HG03095 (cell line): ENCODE measurements around the gene GPR31.
"Not testable (repeated sequence)": the region's sequence is repeated elsewhere in the genome, so short reads cannot be mapped to it uniquely, and the experiment has no call there.

ENCODE experiments used
- ATAC-seq: cut with Tn5 transposase; IDR thresholded peaks from one replicate; pipeline ENCODE4 v1.9.1; 2021; ENCODE audit warnings: moderate library complexity; ENCODE audit not compliant: unreplicated experiment

The GPR31 gene, protein sequence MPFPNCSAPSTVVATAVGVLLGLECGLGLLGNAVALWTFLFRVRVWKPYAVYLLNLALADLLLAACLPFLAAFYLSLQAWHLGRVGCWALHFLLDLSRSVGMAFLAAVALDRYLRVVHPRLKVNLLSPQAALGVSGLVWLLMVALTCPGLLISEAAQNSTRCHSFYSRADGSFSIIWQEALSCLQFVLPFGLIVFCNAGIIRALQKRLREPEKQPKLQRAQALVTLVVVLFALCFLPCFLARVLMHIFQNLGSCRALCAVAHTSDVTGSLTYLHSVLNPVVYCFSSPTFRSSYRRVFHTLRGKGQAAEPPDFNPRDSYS

DNA sequence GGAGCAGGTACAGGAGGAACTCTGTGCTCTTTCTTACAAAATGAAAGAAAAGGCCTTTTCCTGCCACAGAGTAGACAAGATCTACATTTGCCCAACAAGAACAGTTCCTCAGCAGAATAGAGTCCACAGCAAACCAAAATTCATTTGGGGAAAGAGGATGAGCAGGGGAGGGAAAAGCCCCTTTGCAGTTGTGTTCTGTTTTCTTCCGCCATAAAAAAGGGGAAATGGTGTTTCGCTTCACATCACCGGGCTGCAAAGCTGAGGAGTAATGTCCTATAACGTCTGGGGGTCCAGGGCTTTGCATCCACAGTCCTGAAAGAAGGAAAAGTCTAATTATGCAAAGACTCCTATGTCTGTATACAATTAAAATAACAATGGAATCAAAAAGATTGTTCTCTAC lies at the start of gene GPR31:
GPR31 (minus strand) TSS at position 118 of the 400 bp plus-strand sequence. CDS start 149 bp downstream, outside the sequence.
- ATAC-seq = no peak

DNA sequence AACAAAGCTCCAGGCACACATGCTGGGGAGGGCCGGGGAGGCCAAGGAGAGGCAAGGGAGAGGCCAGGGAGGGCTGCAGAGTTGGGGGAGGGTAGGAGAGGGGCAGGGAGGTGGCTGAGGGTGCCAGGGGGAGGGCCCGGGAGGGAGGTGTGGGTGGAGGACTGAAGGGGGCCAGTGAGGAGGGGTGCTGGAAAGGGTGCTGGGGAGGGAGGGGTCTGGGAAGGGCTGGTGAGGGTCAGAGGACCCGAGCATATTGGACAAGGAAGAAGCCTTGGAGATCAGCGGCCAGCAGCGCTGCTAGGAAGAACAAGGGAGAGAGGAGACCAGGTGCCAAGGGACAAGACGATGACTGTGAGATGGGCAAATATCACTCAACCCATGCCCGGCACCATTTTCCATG lies 49.7 kb upstream of the GPR31 start:
- no peak for ATAC-seq

DNA sequence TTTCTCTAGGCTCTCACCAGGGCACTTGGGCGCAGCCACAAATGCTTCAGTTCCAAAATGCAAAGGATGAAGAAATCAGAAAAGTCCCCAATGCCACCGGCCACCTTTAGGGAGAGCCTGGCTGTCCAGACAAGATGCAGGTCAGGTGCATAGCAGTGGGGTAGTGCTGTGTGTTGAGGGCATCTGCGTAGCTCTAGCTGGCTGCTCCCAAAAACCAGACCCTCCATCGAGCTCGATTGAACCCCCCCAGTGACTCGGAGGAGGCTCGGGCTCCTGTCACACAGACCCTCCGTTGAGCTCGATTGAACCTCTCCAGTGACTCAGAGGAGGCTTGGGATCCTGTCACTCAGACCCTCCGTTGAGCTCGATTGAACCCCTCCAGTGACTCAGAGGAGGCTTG lies 47.5 kb upstream of the GPR31 start:
- not testable (repeated sequence) for ATAC-seq

DNA sequence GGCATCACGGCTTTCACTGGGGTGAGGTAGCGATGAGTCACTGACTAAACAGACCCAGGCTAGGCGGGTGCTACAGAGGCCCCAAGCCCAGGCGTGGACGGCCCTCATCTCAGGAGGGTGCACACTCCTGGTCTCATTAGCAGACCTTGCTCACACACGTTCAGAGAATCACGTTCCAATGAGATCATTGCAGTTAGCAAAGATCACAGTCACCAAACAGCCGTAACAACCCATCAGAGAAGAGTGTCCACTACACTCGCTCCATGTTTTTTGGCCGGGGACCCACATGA lies 46.2 kb upstream of the GPR31 start:
- ATAC-seq = not testable (repeated sequence)

DNA sequence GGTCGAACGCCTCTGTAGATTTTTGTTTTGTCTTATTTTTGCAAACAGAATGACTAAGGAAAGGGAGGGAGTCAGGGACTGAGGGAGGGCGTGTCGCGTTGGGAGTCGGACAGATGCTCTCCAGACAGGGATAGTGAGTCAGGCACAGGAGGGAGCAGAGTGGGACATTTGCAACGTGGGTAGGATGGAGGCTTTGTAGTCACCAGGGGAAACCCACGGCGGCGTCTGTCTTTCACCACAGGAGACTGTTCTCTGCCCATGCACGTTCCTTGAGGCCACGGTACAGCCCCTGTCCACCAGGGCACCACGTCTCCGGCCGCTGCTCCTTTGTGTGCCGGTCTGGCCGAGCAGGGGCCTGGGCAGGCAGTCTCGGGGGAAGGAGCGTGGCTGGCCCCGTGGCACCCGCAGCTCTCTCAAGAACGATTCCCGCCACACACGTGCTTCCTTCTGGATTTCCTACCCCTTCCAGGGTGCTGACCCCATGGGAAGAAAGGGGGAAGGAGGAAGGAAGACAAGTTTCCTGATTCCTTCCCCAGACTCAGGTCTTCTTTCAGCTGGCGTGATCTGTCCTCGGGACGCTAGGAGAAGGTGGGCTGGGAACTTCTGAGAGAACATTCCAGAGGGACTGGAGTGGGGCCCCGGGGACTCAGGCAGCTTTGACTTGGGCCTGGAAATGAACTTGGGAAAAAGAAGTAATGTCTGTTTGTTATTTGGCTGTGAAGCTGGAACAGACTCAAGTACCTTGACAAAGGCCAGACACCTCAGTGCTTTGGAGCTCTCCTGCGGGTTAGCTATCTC lies 45.7 kb upstream of the GPR31 start:
- not testable (repeated sequence) for ATAC-seq

DNA sequence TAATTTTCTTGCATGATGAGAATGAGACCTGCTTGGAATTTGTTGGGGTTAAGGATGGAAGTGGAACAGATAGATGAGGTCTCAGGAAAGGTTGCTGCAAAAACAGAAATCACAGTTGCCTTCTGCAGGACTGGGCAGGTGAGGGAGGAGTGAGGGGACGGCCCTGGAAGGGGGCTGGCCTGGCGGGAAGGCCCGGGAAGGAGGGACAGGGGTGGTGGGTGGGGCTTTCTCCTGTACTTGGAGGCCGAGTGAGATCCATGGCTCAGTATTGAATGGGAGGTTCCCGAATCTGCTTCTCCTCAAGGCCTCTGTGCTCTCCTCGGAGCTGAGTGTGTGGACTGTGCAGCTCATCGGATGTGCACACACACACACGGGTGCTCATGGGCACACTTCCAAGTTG lies 44.8 kb upstream of the GPR31 start:
- ATAC-seq = not testable (repeated sequence)

DNA sequence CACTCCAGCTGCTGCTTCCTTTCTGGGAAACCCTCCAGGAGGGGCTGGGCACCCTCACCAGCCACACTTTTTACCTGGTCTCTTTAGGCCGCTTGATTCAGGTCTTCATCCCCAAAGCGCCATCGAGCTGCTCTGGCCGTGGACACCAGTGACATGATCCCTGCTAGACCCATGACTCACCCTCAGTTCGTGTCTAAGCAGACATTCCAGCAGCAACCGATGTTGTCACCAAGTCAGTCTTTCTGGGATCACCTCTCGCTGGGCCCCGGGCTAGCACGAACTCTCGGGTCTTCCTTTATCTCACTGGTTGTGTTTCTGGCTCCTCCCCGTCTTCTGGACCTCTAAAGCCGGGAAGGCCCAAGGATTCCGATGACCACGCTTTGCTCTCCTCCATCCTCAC lies 43.0 kb upstream of the GPR31 start:
- ATAC-seq = no peak

DNA sequence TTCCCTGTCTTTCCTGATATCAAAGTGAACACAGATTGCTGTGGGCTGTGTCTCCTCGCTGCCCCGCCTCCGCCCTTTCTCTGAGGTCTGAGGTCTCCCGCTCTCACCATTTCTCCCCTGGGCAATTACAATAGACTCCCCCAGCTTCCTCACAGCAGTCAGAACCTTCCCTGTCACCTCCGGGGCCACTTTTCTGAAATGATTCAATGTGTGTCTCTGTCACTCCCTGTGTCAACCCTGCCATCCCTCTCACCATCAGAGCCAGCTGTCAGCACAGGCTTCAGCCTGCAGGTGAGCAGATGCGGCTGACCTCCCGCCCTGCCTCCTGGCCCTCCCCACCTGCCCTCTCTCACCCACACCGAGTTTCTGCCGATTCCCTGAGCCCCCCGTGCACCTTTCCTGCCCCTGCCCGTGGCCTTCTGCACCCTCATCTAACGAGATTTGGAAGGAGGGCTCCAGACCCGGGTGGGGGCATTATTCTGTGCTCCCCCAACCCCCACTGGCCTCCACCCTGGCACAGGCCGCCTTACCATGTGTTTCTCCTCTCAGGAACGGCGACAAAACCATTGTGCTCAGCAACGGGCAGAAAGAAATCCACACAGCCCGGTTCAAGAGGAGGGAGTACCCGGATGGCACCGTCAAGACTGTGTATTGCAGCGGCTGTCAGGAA lies 38.3 kb upstream of the GPR31 start:
- not testable (repeated sequence) for ATAC-seq

DNA sequence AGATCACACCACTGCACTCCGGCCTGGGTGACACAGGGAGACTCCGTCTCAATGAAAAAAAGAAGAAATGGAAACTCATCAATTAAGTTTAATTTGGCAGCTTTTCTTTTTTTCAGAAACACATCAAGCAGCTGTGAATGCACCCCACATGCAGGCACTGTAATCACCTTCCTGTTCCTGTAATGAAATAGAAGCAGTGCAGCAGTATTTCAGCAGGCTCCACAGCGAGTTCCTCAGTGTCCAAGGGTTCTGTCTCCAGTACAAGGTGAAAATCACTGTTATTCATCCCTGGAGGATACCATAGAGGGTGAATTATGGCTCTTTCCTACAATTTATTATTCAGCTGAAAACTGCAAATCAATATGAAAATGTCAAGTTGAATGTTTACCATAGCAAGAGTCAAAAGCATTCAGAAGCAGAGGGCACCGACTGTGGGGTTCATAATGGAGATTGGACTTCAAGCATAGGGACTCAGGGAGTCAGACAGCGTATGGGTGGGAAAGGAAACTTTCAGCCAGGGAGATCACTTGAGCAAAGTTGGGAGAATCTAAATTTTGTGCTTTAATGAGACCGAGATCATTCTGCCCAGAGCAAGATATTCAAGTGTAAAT lies 35.8 kb upstream of the GPR31 start:
- ATAC-seq = not testable (repeated sequence)

DNA sequence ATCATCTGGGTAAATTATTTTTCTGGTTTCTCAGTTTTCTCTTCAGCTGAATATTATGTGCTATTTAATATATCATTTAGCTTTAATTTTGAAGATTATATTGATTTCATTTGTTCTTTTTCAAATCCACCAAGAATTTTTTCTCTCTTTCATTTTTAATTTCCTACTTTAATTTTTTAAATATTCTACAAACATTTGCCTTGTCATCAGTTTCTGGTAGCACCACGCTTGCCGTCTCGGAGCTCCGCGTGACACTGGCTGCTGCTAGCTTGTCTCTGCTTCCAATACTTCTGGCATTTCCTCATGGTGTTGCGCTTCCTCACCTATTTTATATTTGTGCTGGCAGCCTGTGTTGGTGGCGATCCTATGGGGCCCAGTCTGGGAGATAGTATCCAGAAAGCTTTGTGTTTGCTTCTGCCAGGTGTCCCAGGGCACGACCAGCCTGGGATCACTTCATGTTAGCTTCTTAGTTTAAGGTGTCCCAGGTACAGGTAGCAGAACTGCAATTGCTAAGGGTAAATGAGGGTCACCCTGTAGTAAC lies 33.3 kb upstream of the GPR31 start:
- ATAC-seq = not testable (repeated sequence)

DNA sequence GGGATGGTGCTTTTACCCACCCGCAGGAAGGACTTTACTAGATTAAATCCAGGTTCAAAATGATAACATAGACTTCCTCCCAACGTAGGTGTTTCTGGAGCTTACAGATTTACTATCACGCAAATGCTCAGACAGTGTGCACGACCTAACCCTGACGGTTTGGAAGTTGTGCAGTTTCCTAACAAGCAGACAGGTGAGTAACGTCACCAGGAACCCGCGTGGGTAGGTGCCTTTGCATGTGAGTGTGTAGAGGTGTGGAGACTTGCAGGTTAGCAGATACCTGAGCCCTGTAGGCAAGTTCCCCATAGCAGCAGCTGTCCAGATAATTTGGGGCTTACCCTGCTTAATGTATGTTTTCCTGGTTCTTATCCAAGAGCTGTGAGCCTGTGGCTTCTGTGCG lies 29.5 kb upstream of the GPR31 start:
- not testable (repeated sequence) for ATAC-seq

DNA sequence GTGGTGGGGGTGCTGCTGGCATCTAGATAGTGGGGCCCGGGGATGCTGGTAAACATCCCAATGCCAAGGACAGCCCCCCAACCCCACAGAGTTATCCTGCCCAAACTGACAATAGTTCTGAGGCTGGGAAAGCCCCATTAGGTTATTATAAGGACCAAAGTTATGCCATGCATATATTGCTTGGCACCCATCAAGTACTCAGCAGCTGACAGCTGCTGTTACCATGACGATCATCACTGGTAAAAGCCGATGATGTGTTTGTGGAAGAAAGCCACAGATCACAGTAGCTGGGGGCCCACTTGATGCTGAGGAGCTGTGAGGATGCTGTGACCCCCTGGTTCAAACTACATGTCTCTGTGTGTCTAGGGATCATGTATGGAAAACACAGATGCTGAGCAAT lies 27.3 kb upstream of the GPR31 start:
- not testable (repeated sequence) for ATAC-seq

DNA sequence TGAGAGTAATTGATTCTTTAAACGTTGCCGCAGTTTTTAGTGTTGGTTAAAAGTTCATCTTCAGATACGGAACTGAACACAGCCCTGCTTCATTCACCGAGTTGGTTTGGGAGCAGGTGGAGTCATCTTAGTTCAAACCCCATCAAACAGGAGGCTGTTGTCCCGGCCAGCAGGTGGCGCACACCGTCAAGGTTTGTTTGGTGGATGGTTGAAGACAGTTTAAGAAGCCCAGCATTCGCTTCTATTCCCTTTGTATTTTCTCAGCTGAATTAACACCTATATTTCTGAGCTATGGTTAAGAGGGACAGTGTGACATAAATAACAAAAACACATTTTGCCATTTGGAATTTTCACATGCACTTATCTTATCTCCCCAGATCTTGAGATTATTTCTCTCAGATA lies 25.1 kb upstream of the GPR31 start:
- ATAC-seq = peak; percentile 77

DNA sequence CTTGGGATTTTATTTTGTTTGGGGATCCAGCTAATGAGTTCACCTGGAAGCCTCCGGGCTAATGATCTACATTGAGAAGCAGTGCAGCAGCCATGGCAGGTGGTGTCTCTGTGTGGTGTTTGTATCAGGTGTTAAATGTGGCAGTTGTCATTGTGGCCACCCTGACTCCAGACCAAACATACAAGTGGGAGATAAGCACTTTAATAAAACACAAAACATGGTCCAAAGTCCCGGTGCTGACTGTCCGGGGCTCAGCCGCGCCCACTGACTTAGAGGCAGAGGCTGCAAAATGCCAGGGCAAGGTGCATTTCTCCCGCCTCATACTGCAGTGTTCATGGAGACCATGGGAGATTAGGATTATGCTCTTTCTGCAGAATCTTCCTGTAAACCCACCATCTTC lies 23.6 kb upstream of the GPR31 start:
- not testable (repeated sequence) for ATAC-seq

DNA sequence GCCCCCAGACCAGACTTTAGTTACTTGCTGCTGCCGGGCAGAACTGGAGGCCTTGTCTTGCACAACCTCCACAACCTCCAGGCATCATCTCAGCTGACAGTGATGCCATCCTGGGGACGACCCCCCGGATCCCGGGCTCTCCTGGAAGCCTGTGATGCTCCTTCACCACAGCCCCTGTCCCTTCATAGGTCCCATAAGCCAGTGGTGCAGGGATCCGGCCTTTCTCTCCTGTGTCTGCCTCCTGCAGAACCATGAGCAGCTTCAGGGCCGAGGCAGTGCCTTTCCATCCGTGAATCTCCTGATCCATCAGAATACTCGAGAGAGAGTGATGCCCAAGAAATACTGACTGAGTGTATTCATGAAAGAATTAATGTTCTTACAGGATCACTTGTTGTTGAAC lies 22.3 kb upstream of the GPR31 start:
- ATAC-seq = not testable (repeated sequence)

DNA sequence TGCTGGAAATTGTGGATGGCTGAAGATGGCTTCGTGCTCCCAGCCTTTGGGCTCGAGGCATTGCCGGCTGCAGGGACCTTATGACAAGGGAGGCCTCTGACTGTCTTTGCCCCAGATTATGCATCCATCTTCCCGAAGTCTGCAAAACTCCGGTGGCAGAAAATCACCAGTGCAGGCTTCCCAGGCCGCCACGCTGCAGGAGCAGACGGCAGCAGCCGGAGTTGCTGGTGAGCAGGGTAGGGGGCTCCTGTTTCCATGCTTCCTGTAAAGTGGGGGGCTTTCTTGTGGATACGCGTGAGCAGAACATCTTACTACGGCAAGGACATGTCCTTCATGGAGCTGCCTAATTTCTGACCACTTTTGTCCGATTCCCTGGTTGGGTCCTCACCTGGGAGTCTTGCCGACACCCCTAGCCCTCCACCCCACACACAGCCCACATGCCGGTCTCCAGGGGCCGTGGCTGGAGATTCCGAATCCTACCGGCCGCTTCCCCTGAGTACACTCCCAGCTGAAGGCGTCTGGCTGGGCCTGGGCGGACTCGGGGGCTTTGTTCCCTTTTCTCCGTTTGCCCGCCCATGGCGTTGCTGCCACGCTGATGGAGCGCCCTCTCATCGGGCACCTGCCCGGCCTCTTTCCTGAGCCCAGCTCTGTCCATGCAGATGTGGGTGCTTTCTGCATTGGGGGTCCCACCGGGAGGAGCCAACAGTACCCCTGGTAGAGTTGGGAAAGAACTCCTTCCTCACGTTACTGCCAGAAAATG lies 21.3 kb upstream of the GPR31 start:
- ATAC-seq = not testable (repeated sequence)

DNA sequence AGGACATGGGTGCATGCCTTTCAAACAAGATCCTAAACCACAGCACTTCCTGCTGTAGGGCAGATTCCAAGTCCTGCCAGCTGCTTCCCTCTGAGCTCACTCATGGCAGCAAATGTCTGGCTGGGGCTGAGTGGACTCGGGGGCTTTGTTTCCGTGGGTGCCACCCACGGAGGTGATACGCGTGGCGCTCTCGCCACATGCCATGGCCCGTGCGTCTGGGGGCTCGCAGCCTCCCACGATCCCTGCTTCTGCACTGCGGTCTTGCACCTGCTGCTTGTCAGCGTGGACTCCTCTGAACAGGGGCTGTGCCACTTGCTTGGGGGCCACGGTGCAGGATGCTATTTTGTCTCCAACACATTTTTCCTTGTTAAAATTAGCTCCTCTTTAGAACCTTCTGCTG lies 19.5 kb upstream of the GPR31 start:
- not testable (repeated sequence) for ATAC-seq

DNA sequence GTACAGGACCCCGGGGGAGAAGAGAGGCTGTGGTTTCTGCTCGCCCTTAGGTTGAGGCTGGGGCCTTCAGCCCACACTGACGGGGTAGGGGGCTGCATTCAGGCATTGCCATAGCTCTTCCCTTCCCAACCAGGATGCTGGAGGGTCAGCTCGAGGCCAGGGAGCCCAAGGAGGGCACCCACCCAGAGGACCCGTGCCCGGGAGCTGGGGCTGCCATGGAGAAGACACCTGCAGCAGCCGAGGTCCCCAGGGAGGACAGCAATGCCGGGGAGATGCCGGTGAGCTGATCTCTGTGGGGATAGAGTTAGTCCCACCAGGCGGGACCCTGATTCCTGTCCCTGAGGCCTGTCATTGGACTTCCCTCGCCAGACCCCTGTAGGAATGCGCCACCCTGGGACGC lies 14.2 kb upstream of the GPR31 start:
- not testable (repeated sequence) for ATAC-seq

DNA sequence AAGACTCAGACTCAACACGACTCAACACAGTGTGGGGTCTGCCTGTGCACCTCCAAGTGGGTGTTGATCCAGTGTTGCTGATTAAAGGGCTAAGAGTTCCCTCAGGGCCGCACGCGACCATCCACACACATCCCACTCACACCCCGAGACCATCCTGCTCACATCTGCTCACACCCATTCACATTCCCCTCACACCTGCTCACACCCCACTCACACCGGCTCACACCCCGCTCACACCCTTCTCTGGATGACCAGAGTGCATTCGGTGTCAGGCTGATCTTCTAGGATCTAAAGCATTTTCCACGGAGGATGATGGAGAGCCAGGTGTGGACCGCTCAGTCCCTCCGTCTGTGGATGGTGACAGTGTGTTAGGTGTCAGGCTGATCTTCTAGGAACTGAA lies 13.5 kb upstream of the GPR31 start:
- ATAC-seq = not testable (repeated sequence)

DNA sequence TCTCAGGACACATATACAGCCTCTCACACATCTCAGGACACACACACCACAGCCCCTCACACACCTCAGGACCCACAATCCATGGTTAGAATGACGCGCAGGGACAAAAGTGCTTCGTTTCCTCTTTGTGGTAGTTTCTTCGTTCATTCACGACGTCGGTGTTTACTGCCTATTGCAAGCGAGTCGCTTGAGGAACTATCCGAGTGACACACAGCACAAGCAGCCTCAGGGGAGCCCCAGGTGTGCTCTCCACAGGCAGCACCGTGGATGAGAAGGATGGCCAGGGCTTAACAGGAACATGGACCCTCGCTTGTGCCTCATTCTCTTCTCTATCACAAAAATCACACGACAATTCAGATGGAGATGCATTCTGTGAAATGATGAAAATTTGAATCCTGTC lies 12.1 kb upstream of the GPR31 start:
- ATAC-seq = not testable (repeated sequence)
